Liver (tissue), 3 donors: ENCODE results near the gene GAN.

Source experiments
- ATF3 ChIP-seq: IDR thresholded peaks from 2 replicates; pipeline ENCODE4 v1.6.1; 2016; ENCODE audit warnings: antibody characterized with exemption
- CTCF ChIP-seq: fragments of 150-350 bp; IDR thresholded peaks from 2 replicates; pipeline ENCODE4 v1.5.1; 2017; ENCODE audit warnings: improper control_type of control experiment, low read depth, low read length; ENCODE audit not compliant: missing input control
- HNF4G ChIP-seq: IDR thresholded peaks from 2 replicates; pipeline ENCODE4 v1.6.1; 2016; ENCODE audit warnings: antibody characterized with exemption
- MAX ChIP-seq: IDR thresholded peaks from 2 replicates; pipeline ENCODE4 v1.6.1; 2016; ENCODE audit warnings: antibody characterized with exemption
- REST ChIP-seq: IDR thresholded peaks from 2 replicates; pipeline ENCODE4 v1.6.1; 2016; ENCODE audit warnings: antibody characterized with exemption, mild to moderate bottlenecking
- TAF1 ChIP-seq: conservative IDR thresholded peaks from 2 replicates; pipeline ENCODE4 v1.6.1; 2016; ENCODE audit warnings: antibody characterized with exemption, mild to moderate bottlenecking
- YY1 ChIP-seq: IDR thresholded peaks from 2 replicates; pipeline ENCODE4 v1.6.1; 2016; ENCODE audit warnings: antibody characterized with exemption, mild to moderate bottlenecking
- donor health status: healthy.
- donor health status: healthy.

- TF ChIP-seq CTCF (peak; percentile 73), ATF3 (no peak), TAF1 (no peak), YY1 (no peak), HNF4G (no peak), REST (no peak), MAX (no peak)
These were observed 51.7 kb downstream of the GAN start for GRCh38 chr16:81366316-81366932.
